SK-N-SH (cell line): ENCODE data around the gene PRXL2B. TPM values are rescaled to one million over a fixed set of nuclear protein-coding genes. Genes with fewer than 3 reads are reported as not detected.

Experiments used
- CTCF ChIA-PET: fragments of 300-600, 350-600 bp; formaldehyde crosslinking; extraction: SDS; loops from one replicate; lab custom pipeline; 2021; lab: Yijun Ruan, JAX
- POLR2A ChIA-PET: fragments of 350-600 bp; sonication (Branson Sonifier 250); formaldehyde crosslinking; extraction: SDS; loops from one replicate; lab custom pipeline; 2020; ENCODE audit warnings: antibody characterized with exemption, inconsistent platforms; lab: Yijun Ruan, JAX
- DNase-seq: peaks from one replicate; pipeline ENCODE4 v3.0.0; 2012
- H2AFZ ChIP-seq: fragments of 200-600 bp; sonication (generic); 2 replicates; pipeline ENCODE4 v1.8.1; 2016; ENCODE audit warnings: antibody characterized with exemption, mild to moderate bottlenecking, low read depth
- H3F3A ChIP-seq: fragments of 200-600 bp; sonication (generic); replicated peaks from 2 replicates; pipeline ENCODE3; 2016; ENCODE audit warnings: antibody characterized with exemption, mild to moderate bottlenecking; ENCODE audit not compliant: insufficient read depth
- H3K27ac ChIP-seq, 2 experiments: fragments of 200-500 bp in 1 of 2; fragments of 200-600 bp in 1 of 2; sonication (Bioruptor generic) in 1 of 2; sonication (generic), shearing (Covaris generic) in 1 of 2; 2 replicates each; pipeline versions ENCODE4 v1.5.1 to v1.6.1; 2014 to 2016; ENCODE audit warnings: low read depth in 2 of 2, inconsistent platforms in 1 of 2, low read length in 1 of 2, mild to moderate bottlenecking in 1 of 2, mixed read lengths in 1 of 2
- H3K27me3 ChIP-seq: fragments of 200-600 bp; sonication (generic), shearing (Covaris generic); 2 replicates; pipeline ENCODE4 v1.6.1; 2016; ENCODE audit warnings: mixed run types; ENCODE audit not compliant: insufficient read depth
- H3K36me3 ChIP-seq, 2 experiments: fragments of 200-500 bp in 1 of 2; fragments of 200-600 bp in 1 of 2; sonication (Bioruptor generic) in 1 of 2; sonication (generic) in 1 of 2; replicated peaks in 1 of 2; 2 replicates each; pipeline versions ENCODE3 to v1.5.1; 2014 to 2016; ENCODE audit warnings: low read length in 1 of 2, mild to moderate bottlenecking in 1 of 2; ENCODE audit not compliant: insufficient read depth in 2 of 2, control insufficient read depth in 1 of 2
- H3K4me1 ChIP-seq, 2 experiments: fragments of 200-500 bp in 1 of 2; fragments of 200-600 bp in 1 of 2; sonication (Bioruptor generic) in 1 of 2; sonication (generic), shearing (Covaris generic) in 1 of 2; 2 replicates each; pipeline versions ENCODE4 v1.5.1 to v1.6.1; 2014 to 2016; ENCODE audit warnings: low read depth in 1 of 2, low read length in 1 of 2, mixed run types in 1 of 2; ENCODE audit not compliant: insufficient read depth in 2 of 2, control insufficient read depth in 1 of 2
- H3K4me2 ChIP-seq: fragments of 200-600 bp; sonication (generic), shearing (Covaris generic); 2 replicates; pipeline ENCODE4 v1.6.1; 2017; ENCODE audit warnings: mixed run types
- H3K4me3 ChIP-seq, 2 experiments: fragments of 200-500 bp in 1 of 2; fragments of 200-600 bp in 1 of 2; sonication (Bioruptor generic) in 1 of 2; sonication (generic), shearing (Covaris generic) in 1 of 2; 2 replicates each; pipeline versions ENCODE4 v1.5.1 to v1.8.1; 2014 to 2016; ENCODE audit warnings: low read depth in 2 of 2, inconsistent platforms in 1 of 2, low read length in 1 of 2, mild to moderate bottlenecking in 1 of 2, mixed read lengths in 1 of 2, moderate library complexity in 1 of 2
- H3K79me2 ChIP-seq: fragments of 200-600 bp; sonication (generic); 2 replicates; pipeline ENCODE4 v1.8.1; 2017; ENCODE audit warnings: mild to moderate bottlenecking; ENCODE audit not compliant: insufficient read depth
- H3K9ac ChIP-seq: fragments of 200-600 bp; sonication (generic); 2 replicates; pipeline ENCODE4 v1.6.1; 2017; ENCODE audit warnings: mixed run types
- H3K9me2 ChIP-seq: fragments of 200-600 bp; sonication (generic); 2 replicates; pipeline ENCODE4 v1.6.1; 2017; ENCODE audit warnings: mixed run types
- H3K9me3 ChIP-seq: fragments of 200-600 bp; sonication (generic); 2 replicates; pipeline ENCODE4 v1.6.1; 2017; ENCODE audit warnings: mixed run types, mild to moderate bottlenecking, moderate library complexity
- H4K20me1 ChIP-seq: fragments of 200-600 bp; sonication (generic); 2 replicates; pipeline ENCODE4 v1.6.1; 2017; ENCODE audit warnings: mild to moderate bottlenecking, mixed run types; ENCODE audit not compliant: insufficient read depth
- EP300 ChIP-seq, 2 experiments: IDR thresholded peaks; 2 replicates each; pipeline versions ENCODE4 v1.4.0 to v1.6.1; 2012; ENCODE audit warnings: borderline replicate concordance in 1 of 2, low read depth in 1 of 2, low read length in 1 of 2
- EZH2phosphoT487 ChIP-seq: fragments of 200-600 bp; sonication (generic); IDR thresholded peaks from 2 replicates; pipeline ENCODE4 v1.6.1; 2017; ENCODE audit warnings: low read depth, mixed run types, mild to moderate bottlenecking, antibody characterized with exemption, moderate library complexity, borderline replicate concordance
- FOSL2 ChIP-seq: IDR thresholded peaks from 2 replicates; pipeline ENCODE4 v1.4.0; 2012; ENCODE audit warnings: low read depth, mild to moderate bottlenecking, moderate library complexity, borderline replicate concordance
- FOXJ3 ChIP-seq: sonication (generic); formaldehyde crosslinking; IDR thresholded peaks from 2 replicates; pipeline ENCODE4 v1.5.1; 2020; ENCODE audit warnings: mild to moderate bottlenecking, missing genetic modification reagents
- GABPA ChIP-seq: IDR thresholded peaks from 2 replicates; pipeline ENCODE4 v1.4.0; 2012; ENCODE audit warnings: low read depth, mild to moderate bottlenecking
- JUND ChIP-seq: IDR thresholded peaks from 2 replicates; pipeline ENCODE4 v1.4.0; 2012
- MEF2A ChIP-seq: IDR thresholded peaks from 2 replicates; pipeline ENCODE4 v1.4.0; 2012; ENCODE audit warnings: low read depth, borderline replicate concordance
- NFIC ChIP-seq: IDR thresholded peaks from 2 replicates; pipeline ENCODE4 v1.4.0; 2012; ENCODE audit warnings: borderline replicate concordance
- RCOR1 ChIP-seq: fragments of 150-350 bp; IDR thresholded peaks from 2 replicates; pipeline ENCODE4 v1.6.1; 2017; ENCODE audit warnings: antibody characterized with exemption, low read length
- RFX5 ChIP-seq: IDR thresholded peaks from 2 replicates; pipeline ENCODE4 v1.6.1; 2012; ENCODE audit warnings: mild to moderate bottlenecking, improper control_type of control experiment, low read length
- SIN3A ChIP-seq: IDR thresholded peaks from 2 replicates; pipeline ENCODE4 v1.6.1; 2012; ENCODE audit warnings: low read depth, mild to moderate bottlenecking, low read length, moderate library complexity, borderline replicate concordance
- SMC3 ChIP-seq: IDR thresholded peaks from 2 replicates; pipeline ENCODE4 v1.6.1; 2012; ENCODE audit warnings: low read depth, low read length, improper control_type of control experiment
- TAF1 ChIP-seq: IDR thresholded peaks from 2 replicates; pipeline ENCODE4 v1.6.1; 2012; ENCODE audit warnings: low read depth, mild to moderate bottlenecking, low read length, moderate library complexity, borderline replicate concordance
- TEAD4 ChIP-seq: IDR thresholded peaks from 2 replicates; pipeline ENCODE4 v1.4.0; 2012; ENCODE audit warnings: mild to moderate bottlenecking, borderline replicate concordance; ENCODE audit not compliant: insufficient read depth
- YY1 ChIP-seq: IDR thresholded peaks from 2 replicates; pipeline ENCODE4 v1.4.0; 2012; ENCODE audit warnings: low read depth, mild to moderate bottlenecking
- WGBS: methylation state at CpG from one replicate; pipeline ENCODE4 v1.1.6; 2017; ENCODE audit warnings: low lambda C conversion rate; 5-methylcytosine and 5-hydroxymethylcytosine counted together
- polyA plus RNA-seq, 3 experiments: library from polyadenylated mRNA; depleted of rRNA; stranded (reverse); fragments of >200 nt; gene quantifications; 2 replicates each; pipeline ENCODE4 v1.2.3, GENCODE V29; 2012
- TF ChIP-seq, protein P1 (sequence below): fragments of 150-350 bp; IDR thresholded peaks from 2 replicates; pipeline ENCODE4 v1.6.1; 2017; ENCODE audit warnings: antibody characterized with exemption, low read length, low read depth, borderline replicate concordance
- TF ChIP-seq, protein P2 (sequence below): IDR thresholded peaks from 2 replicates; pipeline ENCODE4 v1.4.0; 2012; ENCODE audit warnings: low read depth, borderline replicate concordance
- TF ChIP-seq, protein P3 (sequence below): IDR thresholded peaks from 2 replicates; pipeline ENCODE4 v1.4.0; 2012; ENCODE audit warnings: low read depth
- TF ChIP-seq, protein P4 (sequence below): fragments of 150-350 bp; IDR thresholded peaks from 2 replicates; pipeline ENCODE4 v1.6.1; 2016; ENCODE audit warnings: mild to moderate bottlenecking, low read depth, low read length

Gene PRXL2B
- polyA plus RNA-seq, 1 of the 3 experiments (the other 2 are of a cell fraction), result 33.7 TPM

DNA sequence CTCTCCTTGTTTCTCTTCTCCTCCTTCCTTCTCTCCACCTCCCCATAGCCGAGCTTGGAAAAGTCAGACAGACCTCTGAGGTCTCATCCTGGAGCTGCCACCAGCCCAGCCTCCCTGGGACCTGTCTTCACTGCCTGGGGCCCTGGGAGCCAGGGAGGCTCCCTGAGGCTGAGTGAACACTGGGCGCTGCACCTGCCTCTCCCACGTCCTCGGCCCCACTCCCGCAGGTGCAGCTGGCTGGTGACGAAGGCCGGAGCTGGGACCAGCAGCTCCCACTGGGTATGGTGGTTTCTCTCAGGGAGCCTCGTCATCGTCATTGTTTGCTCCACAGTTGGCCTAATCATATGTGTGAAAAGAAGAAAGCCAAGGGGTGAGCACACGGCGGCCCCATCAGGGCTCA is 25.1 kb upstream of the PRXL2B start:
- no peak for DNase-seq
- 43% methylated on average over 7 of the region's 11 CpGs for WGBS
- Histone ChIP-seq H4K20me1 (no peaks in the 10 kb centered on the region), H3K36me3 (no peaks in the 10 kb centered on the region), H3K27me3 (no peaks in the 10 kb centered on the region), H3K27ac (no peak overlapping the region), H3K79me2 (no peaks in the 10 kb centered on the region), H3K9ac (no peak overlapping the region), H3K4me3 (no peak overlapping the region), H2AFZ (no peak overlapping the region), H3K4me2 (no peak overlapping the region), H3K9me3 (no peaks in the 10 kb centered on the region), H3K4me1 (no peaks in the 10 kb centered on the region), H3K9me2 (no peaks in the 10 kb centered on the region), H3F3A (no peaks in the 10 kb centered on the region)
- ChIA-PET POLR2A (interaction anchor here (0.8 kb wide), 1 partner anchor 24 kb away, joined by 3 read pairs; no protein-coding TSS in a partner anchor), CTCF (interaction anchor here (0.7 to 1.6 kb wide), 7 partner anchors 13 to 891 kb away, joined by 3 to 5 read pairs (median 4); no protein-coding TSS in a partner anchor)
- TF ChIP-seq GABPA (no peak), RCOR1 (no peak), YY1 (no peak), TEAD4 (no peak), FOXJ3 (no peak), SIN3A (no peak), NFIC (no peak), MEF2A (no peak), TAF1 (no peak), FOSL2 (no peak), RFX5 (no peak), JUND (no peak), SMC3 (no peak), EZH2phosphoT487 (no peak), EP300 (IDR thresholded peaks at IDR 0.05; ENCODE audit: borderline replicate concordance in 1 of 2, low read depth in 1 of 2, low read length in 1 of 2) (no peak)
- TF ChIP-seq, protein P1, sequence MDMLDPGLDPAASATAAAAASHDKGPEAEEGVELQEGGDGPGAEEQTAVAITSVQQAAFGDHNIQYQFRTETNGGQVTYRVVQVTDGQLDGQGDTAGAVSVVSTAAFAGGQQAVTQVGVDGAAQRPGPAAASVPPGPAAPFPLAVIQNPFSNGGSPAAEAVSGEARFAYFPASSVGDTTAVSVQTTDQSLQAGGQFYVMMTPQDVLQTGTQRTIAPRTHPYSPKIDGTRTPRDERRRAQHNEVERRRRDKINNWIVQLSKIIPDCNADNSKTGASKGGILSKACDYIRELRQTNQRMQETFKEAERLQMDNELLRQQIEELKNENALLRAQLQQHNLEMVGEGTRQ, result no peak
- TF ChIP-seq, protein P2, sequence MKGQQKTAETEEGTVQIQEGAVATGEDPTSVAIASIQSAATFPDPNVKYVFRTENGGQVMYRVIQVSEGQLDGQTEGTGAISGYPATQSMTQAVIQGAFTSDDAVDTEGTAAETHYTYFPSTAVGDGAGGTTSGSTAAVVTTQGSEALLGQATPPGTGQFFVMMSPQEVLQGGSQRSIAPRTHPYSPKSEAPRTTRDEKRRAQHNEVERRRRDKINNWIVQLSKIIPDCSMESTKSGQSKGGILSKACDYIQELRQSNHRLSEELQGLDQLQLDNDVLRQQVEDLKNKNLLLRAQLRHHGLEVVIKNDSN, result no peak
- TF ChIP-seq, protein P3, sequence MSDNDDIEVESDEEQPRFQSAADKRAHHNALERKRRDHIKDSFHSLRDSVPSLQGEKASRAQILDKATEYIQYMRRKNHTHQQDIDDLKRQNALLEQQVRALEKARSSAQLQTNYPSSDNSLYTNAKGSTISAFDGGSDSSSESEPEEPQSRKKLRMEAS, result no peak
- TF ChIP-seq, protein P4, sequence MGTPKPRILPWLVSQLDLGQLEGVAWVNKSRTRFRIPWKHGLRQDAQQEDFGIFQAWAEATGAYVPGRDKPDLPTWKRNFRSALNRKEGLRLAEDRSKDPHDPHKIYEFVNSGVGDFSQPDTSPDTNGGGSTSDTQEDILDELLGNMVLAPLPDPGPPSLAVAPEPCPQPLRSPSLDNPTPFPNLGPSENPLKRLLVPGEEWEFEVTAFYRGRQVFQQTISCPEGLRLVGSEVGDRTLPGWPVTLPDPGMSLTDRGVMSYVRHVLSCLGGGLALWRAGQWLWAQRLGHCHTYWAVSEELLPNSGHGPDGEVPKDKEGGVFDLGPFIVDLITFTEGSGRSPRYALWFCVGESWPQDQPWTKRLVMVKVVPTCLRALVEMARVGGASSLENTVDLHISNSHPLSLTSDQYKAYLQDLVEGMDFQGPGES, result no peak
